Activated CD8-positive, alpha-beta memory T cell treated with anti-CD3 and anti-CD28 coated beads, Interleukin-2, amount 50 U/mL, for 24 hours (primary cell): Measurements from ENCODE around the gene TFPT.

Experiments used
- DNase-seq: peaks from one replicate; pipeline ENCODE4 v3.0.0-alpha.2; 2020; ENCODE audit errors: extremely low read depth

Gene TFPT

GRCh38 chr19:54074851-54075250 is 40.6 kb downstream of the TFPT start:
- DNase-seq: no peak

GRCh38 chr19:54073829-54074228 is 41.6 kb downstream of the TFPT start:
- DNase-seq: no peak

- DNase-seq: no peak
These were observed 46.0 kb downstream of the TFPT start for GRCh38 chr19:54069470-54069869.

GRCh38 chr19:54063350-54064116 is 51.9 kb downstream of the TFPT start, which contains the start of gene VSTM1:
VSTM1 (minus strand) TSS chr19:54063897; CDS start chr19:54063777, 120 bp downstream.
- no peak for DNase-seq

GRCh38 chr19:54062643-54063042 is 52.8 kb downstream of the TFPT start:
- DNase-seq: no peak
